Prostate gland (tissue), 2 donors: ENCODE data around the gene SMCO4. TPM values are rescaled to one million over a fixed set of nuclear protein-coding genes. Genes with fewer than 3 reads are reported as not detected.

ENCODE experiments used
- DNase-seq: peaks from one replicate; pipeline ENCODE4 v3.0.0-alpha.2; 2019; ENCODE audit warnings: low spot score
- H3K27ac ChIP-seq, 2 donors: fragments of 200-600 bp; sonication (generic); 2 replicates each; pipeline ENCODE4 v1.5.1; 2017 to 2019
- H3K27me3 ChIP-seq: fragments of 200-600 bp; sonication (generic); replicated peaks from 2 replicates; pipeline ENCODE4 v1.5.1; 2019; ENCODE audit not compliant: insufficient read depth
- H3K36me3 ChIP-seq, 2 donors: fragments of 200-600 bp; sonication (generic); 1 replicate in 1 of 2; 2 replicates in 1 of 2; pipeline versions ENCODE4 v1.5.1 to v1.8.1; 2017 to 2019
- H3K4me1 ChIP-seq: fragments of 200-600 bp; sonication (generic); replicated peaks from 2 replicates; pipeline ENCODE4 v1.5.1; 2019
- H3K4me3 ChIP-seq, 2 donors: fragments of 200-600 bp; sonication (generic); 2 replicates each; pipeline ENCODE4 v1.5.1; 2017 to 2019
- H3K9me3 ChIP-seq: fragments of 200-600 bp; sonication (generic); 2 replicates; pipeline ENCODE4 v1.5.1; 2017
- CTCF ChIP-seq, 4 experiments: fragments of 200-600 bp in 2 of 4; fragments of 450-650 bp in 2 of 4; sonication (generic) in 2 of 4; IDR thresholded peaks; 1 replicate in 3 of 4; 2 replicates in 1 of 4; pipeline ENCODE4 v1.5.1; 2016 to 2019; ENCODE audit warnings: antibody characterized with exemption in 4 of 4, mild to moderate bottlenecking in 2 of 4, moderate library complexity in 2 of 4
- POLR2A ChIP-seq: fragments of 450-650 bp; IDR thresholded peaks from one replicate; pipeline ENCODE4 v1.6.1; 2016; ENCODE audit warnings: antibody characterized with exemption, mild to moderate bottlenecking
- POLR2AphosphoS5 ChIP-seq: sonication (generic); formaldehyde crosslinking; IDR thresholded peaks from one replicate; pipeline ENCODE4 v1.6.1; 2017; ENCODE audit warnings: antibody characterized with exemption
- WGBS: methylation state at CpG from one replicate; pipeline ENCODE4 v1.1.5; 2018; 5-methylcytosine and 5-hydroxymethylcytosine counted together
- intact Hi-C: fragments of 100-400 bp; cut with DNase I; formaldehyde crosslinking; loops from one replicate; pipeline ENCODE4 v1.14.2; 2022
- total RNA-seq, 2 donors: library from RNA; depleted of rRNA; stranded (reverse); fragments of >200 nt; gene quantifications; one replicate each; pipeline ENCODE4 v1.1.0, GENCODE V29; 2016

SMCO4 gene
- total RNA-seq, 2 donors from 2014 or later = 63.8 to 140 TPM

GRCh38 chr11:93570759-93571413 is 27.7 kb upstream of the SMCO4 start:
- H3K27ac ChIP-seq = no peak overlapping the region
- H3K4me1 ChIP-seq = no peaks in the 10 kb centered on the region
- H3K4me3 ChIP-seq = no peak overlapping the region
- H3K9me3 ChIP-seq = no peaks in the 10 kb centered on the region
- DNase-seq = peak; percentile 10
- WGBS = 24% methylated on average over 5 of the region's 5 CpGs
- intact Hi-C loops = no loop called here
- TF ChIP-seq CTCF (IDR thresholded peaks at IDR 0.05) (no peak), POLR2AphosphoS5 (peak; percentile 29)
- H3K36me3 ChIP-seq = no peaks in the 10 kb centered on the region
- H3K27me3 ChIP-seq = no peaks in the 10 kb centered on the region

- Histone ChIP-seq H3K27ac (no peak overlapping the region), H3K36me3 (no peaks in the 10 kb centered on the region), H3K9me3 (no peaks in the 10 kb centered on the region), H3K27me3 (no peaks in the 10 kb centered on the region), H3K4me1 (no peaks in the 10 kb centered on the region), H3K4me3 (no peak overlapping the region)
- TF ChIP-seq POLR2AphosphoS5 (no peak), POLR2A (no peak), CTCF (IDR thresholded peaks at IDR 0.05) (no peak)
- DNase-seq = no peak
- intact Hi-C loops = no loop called here
Observed at GRCh38 chr11:93569496-93569895, 26.3 kb upstream of the SMCO4 start.

GRCh38 chr11:93568726-93569125 is 25.5 kb upstream of the SMCO4 start:
- intact Hi-C loops = no loop called here
- no peak overlapping the region for H3K27ac ChIP-seq
- H3K27me3 ChIP-seq = no peaks in the 10 kb centered on the region
- no peak for TF ChIP-seq POLR2A
- no peak for TF ChIP-seq POLR2AphosphoS5
- TF ChIP-seq CTCF (IDR thresholded peaks at IDR 0.05) = no peak
- no peak overlapping the region for H3K4me3 ChIP-seq
- WGBS = 93% methylated on average over 2 of the region's 2 CpGs
- no peak for DNase-seq
- H3K36me3 ChIP-seq = no peaks in the 10 kb centered on the region
- no peaks in the 10 kb centered on the region for H3K9me3 ChIP-seq
- no peaks in the 10 kb centered on the region for H3K4me1 ChIP-seq

GRCh38 chr11:93567401-93567895 is 24.3 kb upstream of the SMCO4 start:
- no peaks in the 10 kb centered on the region for H3K9me3 ChIP-seq
- TF ChIP-seq CTCF (IDR thresholded peaks at IDR 0.05) (no peak), POLR2AphosphoS5 (peak; percentile 62), POLR2A (no peak)
- intact Hi-C loops = no loop called here
- no peaks in the 10 kb centered on the region for H3K27me3 ChIP-seq
- H3K36me3 ChIP-seq = no peaks in the 10 kb centered on the region
- 10% methylated on average over 7 of the region's 7 CpGs for WGBS
- no peak overlapping the region for H3K4me3 ChIP-seq
- no peak overlapping the region for H3K27ac ChIP-seq
- peak; percentile 70 for DNase-seq
- H3K4me1 ChIP-seq = no peaks in the 10 kb centered on the region

GRCh38 chr11:93564895-93565294 is 21.7 kb upstream of the SMCO4 start:
- TF ChIP-seq POLR2AphosphoS5 = no peak
- TF ChIP-seq POLR2A = no peak
- no peak for TF ChIP-seq CTCF (IDR thresholded peaks at IDR 0.05)
- Histone ChIP-seq H3K27ac (no peak overlapping the region), H3K27me3 (no peaks in the 10 kb centered on the region), H3K36me3 (no peaks in the 10 kb centered on the region), H3K4me3 (no peak overlapping the region), H3K9me3 (no peaks in the 10 kb centered on the region), H3K4me1 (no peaks in the 10 kb centered on the region)
- 39% methylated on average over 3 of the region's 3 CpGs for WGBS
- no peak for DNase-seq
- intact Hi-C loops = no loop called here
